Activated T-cell treated with anti-CD3 and anti-CD28 coated beads, Interleukin-2, amount 50 U/mL, for 24 hours (primary cell): ENCODE measurements around the gene HLF.
A peak's percentile ranks its signal among the peaks of the same experiment; 100 is the strongest.

Experiments
- DNase-seq: peaks from one replicate; pipeline ENCODE4 v3.0.0-alpha.2; 2020
- H3K27ac Mint-ChIP-seq: 2 replicates; pipeline ENCODE4 v1.8.0; 2020; ENCODE audit warnings: mild to moderate bottlenecking, mixed read lengths
- H3K27me3 Mint-ChIP-seq: 2 replicates; pipeline ENCODE4 v1.8.0; 2020; ENCODE audit warnings: mixed read lengths
- H3K36me3 Mint-ChIP-seq: 2 replicates; pipeline ENCODE4 v1.8.0; 2020; ENCODE audit warnings: low read depth, mixed read lengths
- H3K4me1 Mint-ChIP-seq: 2 replicates; pipeline ENCODE4 v1.8.0; 2020; ENCODE audit warnings: low read depth, mixed read lengths
- H3K4me3 Mint-ChIP-seq: 2 replicates; pipeline ENCODE4 v1.8.0; 2020; ENCODE audit warnings: mild to moderate bottlenecking, moderate library complexity, mixed read lengths
- H3K9me3 Mint-ChIP-seq: 2 replicates; pipeline ENCODE4 v1.8.0; 2020; ENCODE audit warnings: mixed read lengths

HLF gene

DNA sequence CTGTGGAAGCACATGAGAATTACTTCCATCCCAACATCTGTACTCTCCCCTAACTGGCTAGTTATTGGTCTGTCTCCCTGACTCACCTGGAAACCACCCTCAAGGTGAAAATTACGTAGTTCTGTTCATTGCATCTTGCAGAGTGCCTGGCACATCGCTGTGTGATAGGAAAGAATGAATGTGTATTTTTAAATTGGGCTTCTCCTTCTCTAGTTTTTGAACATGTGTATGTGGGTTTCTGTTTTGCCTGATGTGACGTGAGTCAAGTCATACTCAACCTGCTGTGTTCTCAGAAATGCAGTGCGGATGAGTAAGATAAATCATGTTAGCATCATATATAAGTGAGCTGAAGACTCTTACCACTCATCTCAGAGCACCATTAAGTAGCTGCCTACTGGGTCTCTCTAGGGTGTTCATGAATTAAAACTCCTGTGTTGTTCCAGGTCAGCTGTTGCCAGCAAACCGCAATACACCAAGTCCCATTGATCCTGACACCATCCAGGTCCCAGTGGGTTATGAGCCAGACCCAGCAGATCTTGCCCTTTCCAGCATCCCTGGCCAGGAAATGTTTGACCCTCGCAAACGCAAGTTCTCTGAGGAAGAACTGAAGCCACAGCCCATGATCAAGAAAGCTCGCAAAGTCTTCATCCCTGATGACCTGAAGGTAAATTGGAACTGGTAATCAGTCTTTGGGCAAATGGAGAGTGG lies 50.2 kb downstream of the HLF start:
- no peak for DNase-seq
- no peak overlapping the region for H3K4me3 Mint-ChIP-seq
- no peaks in the 10 kb centered on the region for H3K9me3 Mint-ChIP-seq
- H3K27ac Mint-ChIP-seq = peak overlapping the region; percentile 74
- H3K36me3 Mint-ChIP-seq = no peaks in the 10 kb centered on the region
- peaks cover 21% of the 10 kb centered on the region for H3K4me1 Mint-ChIP-seq
- peaks cover 6% of the 10 kb centered on the region for H3K27me3 Mint-ChIP-seq

DNA sequence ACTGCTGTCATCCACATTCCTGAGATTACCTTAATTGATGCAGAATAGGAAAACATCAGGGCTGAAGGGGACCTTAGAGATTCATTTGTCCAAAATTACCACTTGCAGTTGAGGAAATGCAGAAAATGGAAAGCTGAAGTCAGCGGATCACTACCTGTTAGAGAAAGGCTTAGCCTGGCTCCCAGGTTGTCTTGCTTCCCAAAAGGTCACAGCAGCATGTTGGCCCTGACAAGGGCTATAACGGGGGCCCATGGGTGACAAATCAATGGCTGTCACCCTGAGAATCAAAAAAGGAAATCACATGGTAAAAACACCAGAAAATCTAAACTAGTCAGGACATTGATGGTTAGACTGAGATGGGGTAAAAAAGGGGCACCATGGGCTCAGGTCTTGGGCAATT lies 51.7 kb downstream of the HLF start:
- Mint-ChIP-seq H3K9me3 (no peaks in the 10 kb centered on the region), H3K27me3 (peaks cover 6% of the 10 kb centered on the region), H3K36me3 (no peaks in the 10 kb centered on the region), H3K27ac (no peak overlapping the region), H3K4me3 (no peak overlapping the region), H3K4me1 (peaks cover 21% of the 10 kb centered on the region)
- no peak for DNase-seq

DNA sequence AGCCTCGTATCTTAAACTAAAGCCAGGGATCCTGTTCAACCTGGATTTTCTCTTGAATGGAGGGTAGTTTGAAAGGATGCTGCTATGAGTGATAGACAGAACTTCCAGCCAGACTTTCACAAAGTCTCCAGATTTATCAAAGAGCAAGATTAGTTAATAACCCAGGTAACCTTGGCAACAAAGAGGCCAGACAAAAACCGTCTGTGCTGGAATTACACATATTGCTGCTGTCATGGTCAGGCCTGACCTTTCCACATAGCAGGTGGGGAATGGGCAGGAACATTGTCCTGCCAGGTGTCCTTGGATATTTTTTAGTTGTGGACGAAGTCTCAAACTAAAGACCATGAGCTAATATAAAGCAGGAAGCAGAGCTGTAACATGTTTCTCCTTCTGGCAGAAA lies 52.5 kb downstream of the HLF start:
- H3K27me3 Mint-ChIP-seq = peaks cover 3% of the 10 kb centered on the region
- H3K9me3 Mint-ChIP-seq = no peaks in the 10 kb centered on the region
- no peaks in the 10 kb centered on the region for H3K36me3 Mint-ChIP-seq
- DNase-seq = no peak
- no peak overlapping the region for H3K4me3 Mint-ChIP-seq
- peaks cover 21% of the 10 kb centered on the region for H3K4me1 Mint-ChIP-seq
- no peak overlapping the region for H3K27ac Mint-ChIP-seq

DNA sequence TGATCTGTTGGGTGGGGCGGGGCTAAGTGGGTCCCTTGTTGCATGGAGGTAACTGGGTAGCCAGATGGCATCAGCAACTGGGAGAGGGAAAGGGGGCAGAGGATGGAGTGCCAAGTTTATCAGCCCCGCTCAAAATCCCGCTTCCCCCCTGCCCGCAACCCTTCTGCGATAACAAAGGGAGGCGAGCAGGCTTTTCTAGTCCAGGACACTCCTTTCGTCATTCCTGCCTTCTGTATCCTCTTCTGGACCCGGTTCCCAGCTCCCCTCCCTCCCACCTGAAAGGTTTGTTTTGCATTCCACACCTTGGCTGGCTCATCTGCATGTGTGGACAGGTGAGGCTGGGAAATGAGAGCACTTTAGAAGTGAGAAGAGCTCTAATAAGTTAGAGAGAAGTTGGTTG lies 53.3 kb downstream of the HLF start:
- Mint-ChIP-seq H3K27me3 (peaks cover 3% of the 10 kb centered on the region), H3K4me1 (peaks cover 19% of the 10 kb centered on the region), H3K9me3 (no peaks in the 10 kb centered on the region), H3K4me3 (no peak overlapping the region), H3K36me3 (no peaks in the 10 kb centered on the region), H3K27ac (no peak overlapping the region)
- DNase-seq = no peak

DNA sequence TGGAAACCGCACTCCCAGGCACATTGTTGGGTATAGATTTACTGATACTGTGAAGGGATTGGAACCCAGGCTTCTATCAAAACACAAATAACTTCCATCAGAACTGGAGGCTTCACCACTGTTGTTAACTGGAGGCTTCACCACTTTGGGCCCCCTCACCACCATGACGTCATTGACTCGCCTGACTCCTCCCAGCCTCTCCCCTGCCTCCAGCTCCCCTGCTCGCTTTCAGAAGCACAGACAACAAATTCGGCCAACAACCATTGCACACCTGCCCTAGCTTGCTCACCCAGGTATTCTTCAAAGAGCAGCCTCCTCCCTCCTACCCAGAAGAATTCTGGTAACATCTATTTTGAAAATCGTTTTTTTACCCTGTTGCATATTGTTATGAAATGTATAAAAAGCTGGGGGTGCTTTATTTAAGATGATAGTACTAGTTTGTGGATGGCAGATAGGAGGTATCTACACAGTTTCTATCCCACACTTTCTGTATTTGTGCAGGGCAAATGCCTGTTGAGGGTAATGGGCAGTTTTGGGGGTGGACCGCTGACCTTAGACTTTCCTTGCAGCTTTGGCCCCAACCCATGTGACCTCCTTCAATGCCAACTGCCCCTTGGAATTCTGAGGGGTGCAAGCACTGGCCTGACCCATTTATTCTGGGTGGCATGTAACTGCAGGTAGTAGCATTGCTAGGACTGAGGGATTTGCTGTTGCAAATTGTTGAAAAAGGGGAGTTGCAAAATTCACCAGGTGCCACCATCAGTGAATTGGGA lies 54.1 kb downstream of the HLF start:
- Mint-ChIP-seq H3K4me3 (no peak overlapping the region), H3K4me1 (peaks cover 13% of the 10 kb centered on the region), H3K9me3 (no peaks in the 10 kb centered on the region), H3K27ac (no peak overlapping the region), H3K27me3 (no peaks in the 10 kb centered on the region), H3K36me3 (no peaks in the 10 kb centered on the region)
- no peak for DNase-seq

DNA sequence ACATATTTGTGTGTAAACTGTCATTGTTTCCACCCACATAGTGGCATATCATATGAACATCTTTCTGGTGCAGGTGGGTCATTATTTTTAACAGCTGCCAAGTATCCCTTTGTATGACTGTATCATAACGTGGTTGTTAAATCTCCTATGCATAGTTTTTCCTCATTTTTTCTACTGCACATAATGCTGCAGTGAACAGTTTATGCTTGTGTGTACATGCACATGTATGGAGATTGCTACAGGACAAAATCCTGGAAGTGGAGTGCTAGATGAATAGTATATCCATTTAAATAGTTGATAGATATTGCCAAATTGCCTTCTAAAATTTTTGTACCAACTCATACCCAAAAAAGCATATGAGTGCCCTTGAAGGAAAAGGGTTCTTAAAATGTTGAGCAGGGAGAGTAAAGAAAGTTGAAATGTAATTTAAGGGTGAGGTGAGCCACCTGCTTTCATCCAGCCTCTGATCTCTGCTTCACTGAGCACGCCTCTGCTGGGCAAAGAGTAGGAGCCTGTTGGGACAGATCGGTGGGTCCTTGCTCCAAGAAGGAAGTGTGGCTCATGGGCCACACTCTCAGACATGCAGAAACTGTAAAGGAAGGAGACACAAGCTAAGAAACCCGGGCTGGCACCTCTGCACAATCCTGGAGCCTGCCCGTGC lies 55.3 kb downstream of the HLF start:
- Mint-ChIP-seq H3K4me1 (peaks cover 4% of the 10 kb centered on the region), H3K27me3 (no peaks in the 10 kb centered on the region), H3K9me3 (no peaks in the 10 kb centered on the region), H3K27ac (no peak overlapping the region), H3K4me3 (no peak overlapping the region), H3K36me3 (no peaks in the 10 kb centered on the region)
- no peak for DNase-seq

DNA sequence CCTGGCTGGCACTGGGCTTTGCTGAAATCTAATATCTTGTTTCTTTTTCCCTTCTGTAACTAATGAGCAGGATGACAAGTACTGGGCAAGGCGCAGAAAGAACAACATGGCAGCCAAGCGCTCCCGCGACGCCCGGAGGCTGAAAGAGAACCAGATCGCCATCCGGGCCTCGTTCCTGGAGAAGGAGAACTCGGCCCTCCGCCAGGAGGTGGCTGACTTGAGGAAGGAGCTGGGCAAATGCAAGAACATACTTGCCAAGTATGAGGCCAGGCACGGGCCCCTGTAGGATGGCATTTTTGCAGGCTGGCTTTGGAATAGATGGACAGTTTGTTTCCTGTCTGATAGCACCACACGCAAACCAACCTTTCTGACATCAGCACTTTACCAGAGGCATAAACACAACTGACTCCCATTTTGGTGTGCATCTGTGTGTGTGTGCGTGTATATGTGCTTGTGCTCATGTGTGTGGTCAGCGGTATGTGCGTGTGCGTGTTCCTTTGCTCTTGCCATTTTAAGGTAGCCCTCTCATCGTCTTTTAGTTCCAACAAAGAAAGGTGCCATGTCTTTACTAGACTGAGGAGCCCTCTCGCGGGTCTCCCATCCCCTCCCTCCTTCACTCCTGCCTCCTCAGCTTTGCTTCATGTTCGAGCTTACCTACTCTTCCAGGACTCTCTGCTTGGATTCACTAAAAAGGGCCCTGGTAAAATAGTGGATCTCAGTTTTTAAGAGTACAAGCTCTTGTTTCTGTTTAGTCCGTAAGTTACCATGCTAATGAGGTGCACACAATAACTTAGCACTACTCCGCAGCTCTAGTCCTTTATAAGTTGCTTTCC lies 56.0 kb downstream of the HLF start:
- H3K27me3 Mint-ChIP-seq = peaks cover under 1% of the 10 kb centered on the region

DNA sequence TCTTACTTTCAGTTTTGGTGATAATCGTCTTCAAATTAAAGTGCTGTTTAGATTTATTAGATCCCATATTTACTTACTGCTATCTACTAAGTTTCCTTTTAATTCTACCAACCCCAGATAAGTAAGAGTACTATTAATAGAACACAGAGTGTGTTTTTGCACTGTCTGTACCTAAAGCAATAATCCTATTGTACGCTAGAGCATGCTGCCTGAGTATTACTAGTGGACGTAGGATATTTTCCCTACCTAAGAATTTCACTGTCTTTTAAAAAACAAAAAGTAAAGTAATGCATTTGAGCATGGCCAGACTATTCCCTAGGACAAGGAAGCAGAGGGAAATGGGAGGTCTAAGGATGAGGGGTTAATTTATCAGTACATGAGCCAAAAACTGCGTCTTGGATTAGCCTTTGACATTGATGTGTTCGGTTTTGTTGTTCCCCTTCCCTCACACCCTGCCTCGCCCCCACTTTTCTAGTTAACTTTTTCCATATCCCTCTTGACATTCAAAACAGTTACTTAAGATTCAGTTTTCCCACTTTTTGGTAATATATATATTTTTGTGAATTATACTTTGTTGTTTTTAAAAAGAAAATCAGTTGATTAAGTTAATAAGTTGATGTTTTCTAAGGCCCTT lies 56.8 kb downstream of the HLF start:
- Mint-ChIP-seq H3K4me3 (no peak overlapping the region), H3K27me3 (peaks cover 4% of the 10 kb centered on the region), H3K9me3 (no peaks in the 10 kb centered on the region), H3K4me1 (no peaks in the 10 kb centered on the region), H3K27ac (no peak overlapping the region), H3K36me3 (no peaks in the 10 kb centered on the region)
- no peak for DNase-seq

More for the DNA sequence above, 56.0 kb downstream of the HLF start:
- Mint-ChIP-seq H3K27ac (no peak overlapping the region), H3K9me3 (no peaks in the 10 kb centered on the region), H3K4me3 (no peak overlapping the region), H3K4me1 (no peaks in the 10 kb centered on the region), H3K36me3 (no peaks in the 10 kb centered on the region)
- DNase-seq = no peak

DNA sequence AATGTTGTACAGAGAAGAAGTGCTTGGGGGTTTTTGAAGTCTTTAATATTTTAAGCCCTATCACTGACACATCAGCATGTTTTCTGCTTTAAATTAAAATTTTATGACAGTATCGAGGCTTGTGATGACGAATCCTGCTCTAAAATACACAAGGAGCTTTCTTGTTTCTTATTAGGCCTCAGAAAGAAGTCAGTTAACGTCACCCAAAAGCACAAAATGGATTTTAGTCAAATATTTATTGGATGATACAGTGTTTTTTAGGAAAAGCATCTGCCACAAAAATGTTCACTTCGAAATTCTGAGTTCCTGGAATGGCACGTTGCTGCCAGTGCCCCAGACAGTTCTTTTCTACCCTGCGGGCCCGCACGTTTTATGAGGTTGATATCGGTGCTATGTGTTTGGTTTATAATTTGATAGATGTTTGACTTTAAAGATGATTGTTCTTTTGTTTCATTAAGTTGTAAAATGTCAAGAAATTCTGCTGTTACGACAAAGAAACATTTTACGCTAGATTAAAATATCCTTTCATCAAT lies 57.8 kb downstream of the HLF start:
- Mint-ChIP-seq H3K4me3 (no peak overlapping the region), H3K27me3 (peaks cover 5% of the 10 kb centered on the region), H3K27ac (no peak overlapping the region), H3K9me3 (no peaks in the 10 kb centered on the region), H3K36me3 (no peaks in the 10 kb centered on the region), H3K4me1 (no peaks in the 10 kb centered on the region)
- no peak for DNase-seq

DNA sequence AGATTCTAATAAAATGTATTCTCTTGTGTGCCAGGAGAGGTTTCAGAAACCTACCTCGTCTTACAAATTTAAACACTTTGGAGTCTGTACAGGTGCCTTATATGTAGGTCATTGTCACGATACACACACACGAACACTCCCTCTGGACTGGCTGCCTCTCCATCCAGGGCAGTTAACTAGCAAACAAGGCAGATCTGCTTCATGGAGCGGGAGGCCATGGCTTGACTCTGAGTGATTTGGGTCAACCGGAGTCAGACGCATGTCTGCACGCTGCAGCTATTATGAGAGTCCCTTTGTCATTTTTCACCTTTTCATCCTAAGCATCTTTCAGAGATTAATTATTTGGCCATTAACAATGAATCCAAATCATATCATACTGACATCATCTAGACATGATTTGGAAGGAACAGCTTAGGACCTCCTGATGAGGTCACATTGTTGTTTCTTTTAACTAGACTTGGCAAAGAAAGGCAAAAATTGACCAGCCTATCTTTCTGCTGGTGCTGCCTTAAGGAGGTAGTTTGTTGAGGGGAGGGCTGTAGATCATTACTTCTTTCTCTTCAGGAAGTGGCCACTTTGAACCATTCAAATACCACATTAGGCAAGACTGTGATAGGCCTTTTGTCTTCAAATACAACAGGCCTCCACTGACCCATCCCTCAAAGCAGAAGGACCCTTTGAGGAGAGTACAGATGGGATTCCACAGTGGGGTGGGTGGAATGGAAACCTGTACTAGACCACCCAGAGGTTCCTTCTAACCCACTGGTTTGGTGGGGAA lies 58.9 kb downstream of the HLF start:
- Mint-ChIP-seq H3K4me1 (no peaks in the 10 kb centered on the region), H3K27ac (no peak overlapping the region), H3K36me3 (no peaks in the 10 kb centered on the region), H3K27me3 (peaks cover 7% of the 10 kb centered on the region), H3K4me3 (no peak overlapping the region), H3K9me3 (peaks cover under 1% of the 10 kb centered on the region)
- no peak for DNase-seq

DNA sequence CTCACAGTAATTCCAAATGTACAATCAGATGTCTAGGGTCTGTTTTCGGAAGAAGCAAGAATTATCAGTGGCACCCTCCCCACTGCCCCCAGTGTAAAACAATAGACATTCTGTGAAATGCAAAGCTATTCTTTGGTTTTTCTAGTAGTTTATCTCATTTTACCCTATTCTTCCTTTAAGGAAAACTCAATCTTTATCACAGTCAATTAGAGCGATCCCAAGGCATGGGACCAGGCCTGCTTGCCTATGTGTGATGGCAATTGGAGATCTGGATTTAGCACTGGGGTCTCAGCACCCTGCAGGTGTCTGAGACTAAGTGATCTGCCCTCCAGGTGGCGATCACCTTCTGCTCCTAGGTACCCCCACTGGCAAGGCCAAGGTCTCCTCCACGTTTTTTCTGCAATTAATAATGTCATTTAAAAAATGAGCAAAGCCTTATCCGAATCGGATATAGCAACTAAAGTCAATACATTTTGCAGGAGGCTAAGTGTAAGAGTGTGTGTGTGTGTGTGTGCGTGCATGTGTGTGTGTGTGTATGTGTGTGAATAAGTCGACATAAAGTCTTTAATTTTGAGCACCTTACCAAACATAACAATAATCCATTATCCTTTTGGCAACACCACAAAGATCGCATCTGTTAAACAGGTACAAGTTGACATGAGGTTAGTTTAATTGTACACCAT lies 59.7 kb downstream of the HLF start:
- Mint-ChIP-seq H3K36me3 (no peaks in the 10 kb centered on the region), H3K4me3 (no peak overlapping the region), H3K9me3 (peaks cover 3% of the 10 kb centered on the region), H3K4me1 (no peaks in the 10 kb centered on the region), H3K27me3 (peaks cover 7% of the 10 kb centered on the region), H3K27ac (no peak overlapping the region)
- DNase-seq = no peak

DNA sequence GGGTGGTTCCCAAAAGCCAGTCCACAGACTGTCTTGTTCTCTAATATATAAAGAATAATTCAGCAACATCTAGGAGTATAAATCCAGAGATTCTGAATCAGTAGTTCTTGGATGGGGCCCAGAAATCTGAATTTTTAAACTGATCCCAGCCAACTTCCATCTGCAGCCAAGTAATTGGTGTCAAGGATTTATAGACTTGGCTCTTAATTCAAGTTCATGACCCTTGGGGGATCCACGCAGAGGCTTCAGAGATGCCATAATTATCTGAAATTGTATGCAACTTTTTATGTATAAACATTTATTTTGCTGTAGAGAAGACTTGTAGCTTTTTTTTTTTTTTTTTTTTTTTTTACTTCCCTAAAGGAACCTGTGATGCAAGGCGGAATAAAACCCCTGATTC lies 60.6 kb downstream of the HLF start:
- H3K27me3 Mint-ChIP-seq = peaks cover 7% of the 10 kb centered on the region
- H3K9me3 Mint-ChIP-seq = peaks cover 3% of the 10 kb centered on the region
- no peaks in the 10 kb centered on the region for H3K36me3 Mint-ChIP-seq
- no peak overlapping the region for H3K27ac Mint-ChIP-seq
- DNase-seq = no peak
- no peak overlapping the region for H3K4me3 Mint-ChIP-seq
- H3K4me1 Mint-ChIP-seq = no peaks in the 10 kb centered on the region

DNA sequence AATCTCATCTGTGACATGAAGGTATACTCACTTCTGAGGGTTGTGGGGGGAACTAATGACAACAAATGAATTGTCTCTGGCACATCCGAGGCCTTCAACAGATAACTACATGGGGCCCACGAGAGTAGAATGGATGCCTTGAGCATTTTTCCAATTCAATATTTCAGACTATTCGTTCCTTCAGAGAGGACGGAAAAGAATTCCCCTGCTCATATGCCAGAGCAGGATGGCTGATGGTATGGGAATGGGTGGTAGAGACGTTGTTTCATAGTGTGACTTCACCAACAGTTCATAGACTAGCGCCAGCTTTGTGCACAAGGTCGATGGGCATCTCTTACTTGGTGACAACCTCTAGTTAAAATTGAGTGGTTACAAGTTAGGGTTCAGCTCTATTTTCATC lies 61.3 kb downstream of the HLF start:
- H3K4me3 Mint-ChIP-seq = no peak overlapping the region
- no peaks in the 10 kb centered on the region for H3K4me1 Mint-ChIP-seq
- H3K9me3 Mint-ChIP-seq = peaks cover 3% of the 10 kb centered on the region
- H3K27me3 Mint-ChIP-seq = peaks cover 7% of the 10 kb centered on the region
- no peak for DNase-seq
- no peak overlapping the region for H3K27ac Mint-ChIP-seq
- no peaks in the 10 kb centered on the region for H3K36me3 Mint-ChIP-seq
